HepG2 (cell line): ENCODE measurements around the gene CSK. TPM values are rescaled to one million over a fixed set of nuclear protein-coding genes. Genes with fewer than 3 reads are reported as not detected.
A peak's percentile ranks its signal among the peaks of the same experiment; 100 is the strongest.
"Not testable (repeated sequence)": the region's sequence is repeated elsewhere in the genome, so short reads cannot be mapped to it uniquely, and the experiment has no call there.

Source experiments
- ATAC-seq: fragments of 200-7000 bp; cut with Tn5 transposase; 3 replicates; pipeline ENCODE4 v1.9.1; 2020; ENCODE audit warnings: mild to moderate bottlenecking, moderate library complexity
- BruUV-seq: library from RNA; stranded (reverse); fragments of 400-500 nt; replicated peaks from 2 replicates; lab custom pipeline; 2021; lab: Mats Ljungman, UMichigan
- CTCF ChIA-PET: fragments of 300-600 bp; formaldehyde crosslinking; extraction: SDS; loops from one replicate; lab custom pipeline; 2021; ENCODE audit warnings: low total read pairs, inconsistent platforms, low intra/inter-chr PET ratio; lab: Yijun Ruan, JAX
- POLR2A ChIA-PET: fragments of 350-600 bp; sonication (Branson Sonifier 250); formaldehyde crosslinking; loops from one replicate; lab custom pipeline; 2020; ENCODE audit warnings: antibody characterized with exemption, inconsistent platforms; lab: Yijun Ruan, JAX
- DNase-seq: peaks from one replicate; pipeline ENCODE4 v3.0.0-alpha.2; 2015; ENCODE audit warnings: low spot score
- FAIRE-seq: peaks from 3 replicates; lab custom pipeline; 2011; peaks lifted over from hg19 to GRCh38; lab: Jason Lieb, UNC
- H2AFZ ChIP-seq: one replicate; pipeline ENCODE4 v1.6.1; 2011; ENCODE audit warnings: low read length, inconsistent platforms
- H3K27ac ChIP-seq: fragments of 300-600 bp; 3 replicates; pipeline ENCODE4 v1.8.0; 2011; ENCODE audit warnings: mixed run types, mild to moderate bottlenecking, mixed read lengths, low read length, inconsistent platforms; ENCODE audit not compliant: insufficient read depth; ENCODE audit errors: extremely low read length
- H3K27me3 ChIP-seq, 2 experiments: fragments of 200-600 bp in 1 of 2; 2 replicates in 1 of 2; 3 replicates in 1 of 2; pipeline versions ENCODE4 v1.6.0 to v1.8.0; 2011; ENCODE audit warnings: low read length in 2 of 2, mild to moderate bottlenecking in 2 of 2, moderate library complexity in 2 of 2, inconsistent platforms in 1 of 2; ENCODE audit not compliant: insufficient read depth in 2 of 2, control insufficient read depth in 1 of 2
- H3K36me3 ChIP-seq, 2 experiments: fragments of 200-600 bp in 1 of 2; replicated peaks in 1 of 2; 2 replicates in 1 of 2; 3 replicates in 1 of 2; pipeline versions ENCODE4 v1.5.1 to v1.8.0; 2011; ENCODE audit warnings: low read length in 2 of 2, inconsistent platforms in 1 of 2; ENCODE audit not compliant: insufficient read depth in 2 of 2, control insufficient read depth in 1 of 2
- H3K4me1 ChIP-seq: 2 replicates; pipeline ENCODE4 v1.5.1; 2012; ENCODE audit warnings: low read length, inconsistent platforms; ENCODE audit not compliant: insufficient read depth
- H3K4me2 ChIP-seq: 2 replicates; pipeline ENCODE4 v1.6.0; 2011; ENCODE audit warnings: low read depth, low read length, inconsistent platforms
- H3K4me3 ChIP-seq, 3 experiments: fragments of 200-600 bp in 1 of 3; sonication (generic), shearing (Covaris generic) in 1 of 3; replicated peaks in 1 of 3; 2 replicates each; pipeline ENCODE4 v1.5.1; 2011 to 2016; ENCODE audit warnings: low read length in 3 of 3, inconsistent platforms in 2 of 3, low read depth in 2 of 3, mild to moderate bottlenecking in 2 of 3, control low read depth in 1 of 3, mixed read lengths in 1 of 3; ENCODE audit not compliant: insufficient read depth in 1 of 3
- H3K79me2 ChIP-seq: one replicate; pipeline ENCODE4 v1.6.1; 2011; ENCODE audit warnings: low read length, inconsistent platforms; ENCODE audit not compliant: insufficient read depth
- H3K9ac ChIP-seq: 2 replicates; pipeline ENCODE4 v1.6.0; 2011; ENCODE audit warnings: mild to moderate bottlenecking, low read depth, low read length, inconsistent platforms; ENCODE audit not compliant: insufficient read depth
- H3K9me3 ChIP-seq: 2 replicates; pipeline ENCODE4 v1.5.1; 2012; ENCODE audit warnings: mild to moderate bottlenecking, low read length
- H4K20me1 ChIP-seq: 2 replicates; pipeline ENCODE4 v1.6.0; 2011; ENCODE audit warnings: inconsistent platforms, mild to moderate bottlenecking, low read length, moderate library complexity; ENCODE audit not compliant: insufficient read depth
- CEBPB ChIP-seq: IDR thresholded peaks from 2 replicates; pipeline ENCODE4 v1.6.1; 2011; ENCODE audit warnings: low read depth, low read length, improper control_type of control experiment, borderline replicate concordance
- HNRNPK ChIP-seq: fragments of 200-400 bp; formaldehyde crosslinking; IDR thresholded peaks from 2 replicates; pipeline ENCODE4 v1.6.1; 2018; ENCODE audit warnings: low read length, low read depth, moderate library complexity, mild to moderate bottlenecking; ENCODE audit not compliant: poor library complexity, severe bottlenecking
- SRSF4 ChIP-seq: fragments of 200-400 bp; formaldehyde crosslinking; IDR thresholded peaks from one replicate; pipeline ENCODE4 v1.6.1; 2018; ENCODE audit warnings: mild to moderate bottlenecking, low read depth, low read length, moderate library complexity; ENCODE audit not compliant: poor library complexity, severe bottlenecking
- ZNF251 ChIP-seq: sonication (generic); formaldehyde crosslinking; IDR thresholded peaks from 2 replicates; pipeline ENCODE4 v1.9.0; 2021; ENCODE audit warnings: mild to moderate bottlenecking, missing genetic modification reagents
- ZNF547 ChIP-seq: sonication (generic); formaldehyde crosslinking; IDR thresholded peaks from 2 replicates; pipeline ENCODE4 v1.5.1; 2020; ENCODE audit warnings: mild to moderate bottlenecking, missing genetic modification reagents
- WGBS: methylation state at CpG from one replicate; pipeline ENCODE4 v1.1.6; 2017; ENCODE audit warnings: low lambda C conversion rate; 5-methylcytosine and 5-hydroxymethylcytosine counted together
- in situ Hi-C: cut with HindIII; loops from 2 replicates; pipeline ENCODE4 v1.10.0; 2017; ENCODE audit warnings: low pct_unique_long_range_greater_than_20kb; ENCODE audit not compliant: extremely low pct_ligation_motif_present
- intact Hi-C: fragments of 100-400 bp; cut with micrococcal nuclease; formaldehyde crosslinking; loops from one replicate; pipeline ENCODE4 v1.10.0; 2022; ENCODE audit not compliant: unreplicated experiment
- polyA plus RNA-seq, 8 experiments: library from polyadenylated mRNA; depleted of rRNA in 3 of 8; stranded (reverse) in 7 of 8; unstranded in 1 of 8; fragments of >200 nt; fragmentation: Illumina TruSeq in 4 of 8; extraction: Trizol in 4 of 8; gene quantifications; 2 replicates each; pipeline versions ENCODE4 v1.2.1 to v1.2.3, GENCODE V29; 2011 to 2016; ENCODE audit warnings: low read depth in 4 of 8, missing spikeins in 1 of 8, mixed read lengths in 1 of 8; ENCODE audit not compliant: insufficient read depth in 1 of 8
- total RNA-seq, 5 experiments: library from RNA; depleted of rRNA; stranded (reverse); fragments of >200 nt; fragmentation: Illumina TruSeq; extraction: Trizol; gene quantifications; 2 replicates each; pipeline ENCODE4 v1.2.3, GENCODE V29; 2016; ENCODE audit warnings: low read depth in 1 of 5

Gene CSK
- total and polyA plus RNA-seq, 2 of the 13 experiments (the other 11 are each of a cell fraction or from before 2014, with no cell fraction given), result 12.5 to 21.3 TPM

GRCh38 chr15:74735305-74735704, 46.6 kb upstream of the CSK start:
- no peak for DNase-seq
- Histone ChIP-seq H3K79me2 (no peaks in the 10 kb centered on the region), H2AFZ (no peak overlapping the region), H3K36me3 (no peaks in the 10 kb centered on the region), H3K4me2 (no peak overlapping the region), H3K9ac (no peak overlapping the region), H3K4me3 (no peak overlapping the region), H3K27ac (no peak overlapping the region), H3K27me3 (no peaks in the 10 kb centered on the region), H3K4me1 (peaks cover 50% of the 10 kb centered on the region), H3K9me3 (no peaks in the 10 kb centered on the region), H4K20me1 (no peaks in the 10 kb centered on the region)
- in situ Hi-C loops (no loop called here), intact Hi-C loops (no loop called here)
- ChIA-PET POLR2A (interaction anchor here (1.0 kb wide), 1 partner anchor 9 kb away, joined by 5 read pairs; no protein-coding TSS in a partner anchor), CTCF (no interaction called here)
- 0 out of 2 replicates have a peak, but pooled peaks have one; percentile 33 for TF ChIP-seq CEBPB
- no peak for TF ChIP-seq HNRNPK
- TF ChIP-seq SRSF4, result no peak
- TF ChIP-seq ZNF547 (CRISPR knock-in tag), result no peak
- no peak for TF ChIP-seq ZNF251 (CRISPR knock-in tag)
- no peak for FAIRE-seq
- no TSS peak for BruUV-seq
- ATAC-seq, result no peak
- WGBS, result 84% methylated on average over 3 of the region's 3 CpGs

GRCh38 chr15:74738239-74738638, 43.6 kb upstream of the CSK start:
- H3K27me3 ChIP-seq, H4K20me1 ChIP-seq, H3K27ac ChIP-seq, ATAC-seq, H3K79me2 ChIP-seq, H3K4me3 ChIP-seq, CTCF ChIA-PET, H3K36me3 ChIP-seq, H3K9ac ChIP-seq, POLR2A ChIA-PET, in situ Hi-C loops, intact Hi-C loops, BruUV-seq, H3K4me2 ChIP-seq, FAIRE-seq, H2AFZ ChIP-seq, DNase-seq, H3K9me3 ChIP-seq: not testable (repeated sequence)
- 88% methylated on average over 5 of the region's 5 CpGs for WGBS
- peaks cover 23% of the 10 kb centered on the region for H3K4me1 ChIP-seq
